Fibroblast of the aortic adventitia (primary cell): ENCODE measurements around the gene MEPE. TPM values are rescaled to one million over a fixed set of nuclear protein-coding genes. Genes with fewer than 3 reads are reported as not detected.
A peak's percentile ranks its signal among the peaks of the same experiment; 100 is the strongest.

ENCODE experiments used
- DNase-seq: peaks from one replicate; pipeline ENCODE4 v3.0.0-alpha.2; 2010; ENCODE audit warnings: low read depth
- H3K4me3 ChIP-seq: 2 replicates; pipeline ENCODE4 v1.5.1; 2011; ENCODE audit warnings: low read depth, mild to moderate bottlenecking, control low read depth, low read length, moderate library complexity
- CTCF ChIP-seq: IDR thresholded peaks from 2 replicates; pipeline ENCODE4 v1.5.1; 2011; ENCODE audit warnings: mild to moderate bottlenecking, low read length, control low read depth, inconsistent platforms; ENCODE audit not compliant: insufficient read depth
- total RNA-seq: library from RNA; depleted of rRNA; stranded (reverse); fragments of >200 nt; gene quantifications from 2 replicates; pipeline ENCODE4 v1.2.3, GENCODE V29; 2012; ENCODE audit warnings: low replicate concordance

The MEPE gene
- total RNA-seq, 1 donor, result not detected

- no peak overlapping the region for H3K4me3 ChIP-seq
- TF ChIP-seq CTCF, result no peak
- peak; percentile 70 for DNase-seq
These were observed 63.3 kb downstream of the MEPE start for GRCh38 chr4:87895964-87896621.

Other genes starting within 250 kb of the MEPE start
- not detected in 2 replicates for gene DSPP, start 224.4 kb upstream of the MEPE start, total RNA-seq
- not detected in 2 replicates for gene DMP1, start 182.7 kb upstream of the MEPE start, total RNA-seq
- gene IBSP, start 33.4 kb upstream of the MEPE start, total RNA-seq, result not detected in 2 replicates
- gene SPP1, start 142.7 kb downstream of the MEPE start, total RNA-seq, result 0.72 and 11.9 TPM in 2 replicates
- gene PKD2, start 174.7 kb downstream of the MEPE start, total RNA-seq, result 66.6 and 197 TPM in 2 replicates